Cerebellar cortex (tissue), 1 donor: ENCODE results near the gene RTN3.
"Not testable (repeated sequence)": the region's sequence is repeated elsewhere in the genome, so short reads cannot be mapped to it uniquely, and the experiment has no call there.

Source experiments
- DNase-seq: peaks from one replicate; pipeline ENCODE4 v3.0.0-alpha.2; 2015; ENCODE audit warnings: low spot score

RTN3 gene

GRCh38 chr11:63769042-63769713 is 87.9 kb downstream of the RTN3 start:
- DNase-seq: no peak

DNA sequence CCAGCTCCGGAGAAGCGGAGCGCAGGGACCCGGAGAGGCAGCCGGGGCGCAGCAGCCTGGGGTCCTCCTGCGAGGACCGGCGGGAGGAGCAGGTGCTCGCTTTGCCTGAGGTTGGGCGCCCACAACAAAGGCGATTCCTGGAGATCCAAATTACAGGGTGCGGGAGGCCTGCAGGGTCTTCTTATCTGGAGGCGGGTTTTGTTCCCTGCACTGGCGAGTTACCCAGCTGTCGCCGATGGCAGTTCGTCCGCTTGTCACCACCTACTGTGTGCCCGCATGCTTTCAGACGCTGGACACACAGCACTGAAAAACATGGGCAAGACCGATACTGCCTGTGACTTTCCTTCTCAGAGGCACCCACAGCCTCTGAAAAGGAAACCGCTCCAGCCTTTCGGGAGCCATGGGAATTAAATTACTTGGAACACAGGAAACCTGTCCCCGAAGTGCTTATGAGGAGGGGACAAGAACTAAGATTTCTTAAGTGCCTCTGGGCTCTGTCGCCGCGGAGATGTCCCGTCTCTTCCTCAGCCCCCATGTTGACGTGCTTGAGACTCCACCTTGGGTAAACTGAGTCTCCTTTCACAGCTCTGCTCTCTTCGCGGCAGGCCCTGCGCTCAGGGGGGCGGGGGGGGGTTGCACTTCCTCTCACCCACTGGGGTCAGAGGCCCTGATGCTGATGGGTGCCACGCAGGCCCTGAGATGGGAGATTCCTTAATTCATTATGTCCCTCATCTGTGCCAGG is 88.6 kb downstream of the RTN3 start:
- DNase-seq: peak; percentile 54

GRCh38 chr11:63770763-63771162 is 89.5 kb downstream of the RTN3 start:
- no peak for DNase-seq

- DNase-seq: not testable (repeated sequence)
Observed at GRCh38 chr11:63771741-63772318, 90.5 kb downstream of the RTN3 start.

DNA sequence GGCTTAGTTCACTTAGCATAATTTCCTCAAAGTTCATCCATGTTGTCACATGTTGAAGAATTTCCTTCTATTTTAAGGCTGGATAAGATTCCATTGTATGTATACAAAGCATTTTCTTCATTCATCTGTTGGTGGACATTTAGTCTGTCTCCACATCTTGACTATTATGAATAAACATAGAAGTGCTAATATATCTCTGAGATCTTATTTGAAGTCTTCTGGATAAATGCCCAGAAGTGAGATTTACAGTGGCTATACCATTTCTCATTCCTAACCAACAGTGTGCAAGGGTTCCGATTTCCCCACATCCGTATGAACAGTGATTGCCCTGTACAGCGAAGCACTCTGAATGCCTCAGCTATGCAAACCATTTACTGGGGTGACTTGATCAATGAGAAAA is 93.9 kb downstream of the RTN3 start:
- no peak for DNase-seq

GRCh38 chr11:63779039-63779438 is 97.7 kb downstream of the RTN3 start:
- no peak for DNase-seq

GRCh38 chr11:63782749-63783148 is 101.4 kb downstream of the RTN3 start:
- DNase-seq: no peak

DNA sequence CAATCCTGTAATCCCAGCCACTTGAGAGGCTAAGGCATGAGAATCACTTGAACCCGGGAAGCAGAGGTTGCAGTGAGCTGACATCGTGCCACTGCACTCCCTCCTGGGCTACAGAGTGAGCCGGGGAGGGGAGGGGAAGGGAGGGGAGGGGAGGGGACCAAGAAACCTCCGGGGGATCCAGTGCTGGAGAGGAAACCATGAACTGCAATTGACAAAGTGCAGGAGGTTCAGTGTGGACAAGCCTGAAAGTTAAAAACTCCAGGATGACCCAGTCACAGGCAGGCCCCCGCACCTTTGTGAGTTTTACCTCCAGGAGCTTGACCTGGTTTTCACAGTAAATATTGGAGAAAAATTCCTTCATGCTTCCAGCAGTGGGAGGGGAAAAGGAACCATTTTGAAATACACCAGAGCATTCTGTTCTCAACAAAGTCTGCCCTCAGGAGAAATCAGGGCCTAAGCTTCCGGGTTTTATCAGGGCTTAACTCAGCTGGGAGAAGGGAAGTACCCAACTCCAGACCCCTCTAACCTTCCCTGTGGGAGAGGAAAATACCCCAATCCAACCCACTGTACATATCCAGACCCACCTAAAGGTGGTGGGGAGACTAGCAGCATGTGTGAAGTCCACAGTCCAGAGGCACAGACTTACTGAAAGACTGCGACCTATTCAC is 102.8 kb downstream of the RTN3 start:
- no peak for DNase-seq

DNA sequence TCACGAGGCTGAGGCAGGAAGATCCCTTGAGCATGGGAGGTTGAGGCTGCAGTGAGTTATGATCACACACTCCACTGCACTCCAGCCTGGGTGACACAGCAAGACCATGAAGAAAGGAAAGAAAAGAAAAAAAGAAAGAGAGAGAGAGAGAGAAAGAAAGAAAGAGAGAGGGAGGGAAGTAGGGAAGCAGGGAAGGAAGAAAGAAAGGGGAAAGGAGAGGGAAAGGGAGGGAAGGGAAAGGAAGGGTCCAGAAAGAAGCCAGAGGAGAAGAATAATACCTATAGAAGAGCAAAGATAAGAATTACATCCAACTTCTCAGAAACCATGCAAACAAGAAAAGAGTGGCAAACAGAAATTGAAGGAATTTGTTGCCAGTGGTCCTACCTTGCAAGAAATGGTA is 104.5 kb downstream of the RTN3 start:
- DNase-seq: no peak

- DNase-seq: no peak
Observed at GRCh38 chr11:63791495-63792167, 110.3 kb downstream of the RTN3 start.

DNA sequence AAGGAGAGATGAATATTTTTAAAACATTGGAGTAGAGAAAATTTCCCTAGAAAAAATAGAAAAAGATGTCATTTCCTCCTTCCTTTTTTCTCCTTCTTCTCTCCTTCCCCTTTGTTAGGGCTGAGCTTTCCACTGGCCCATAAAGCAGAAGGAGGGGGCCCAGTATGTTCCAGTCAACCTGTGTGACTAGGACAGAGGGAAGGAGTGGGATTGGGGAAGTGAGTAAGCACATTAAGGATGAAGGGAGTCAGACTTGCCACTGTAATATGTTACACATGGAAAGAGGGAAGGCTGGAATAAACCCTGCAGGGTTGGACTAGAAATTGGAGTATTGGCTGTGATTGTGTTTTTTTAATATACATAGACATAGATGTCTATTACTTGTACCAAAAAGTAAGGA is 111.9 kb downstream of the RTN3 start:
- DNase-seq: no peak

DNA sequence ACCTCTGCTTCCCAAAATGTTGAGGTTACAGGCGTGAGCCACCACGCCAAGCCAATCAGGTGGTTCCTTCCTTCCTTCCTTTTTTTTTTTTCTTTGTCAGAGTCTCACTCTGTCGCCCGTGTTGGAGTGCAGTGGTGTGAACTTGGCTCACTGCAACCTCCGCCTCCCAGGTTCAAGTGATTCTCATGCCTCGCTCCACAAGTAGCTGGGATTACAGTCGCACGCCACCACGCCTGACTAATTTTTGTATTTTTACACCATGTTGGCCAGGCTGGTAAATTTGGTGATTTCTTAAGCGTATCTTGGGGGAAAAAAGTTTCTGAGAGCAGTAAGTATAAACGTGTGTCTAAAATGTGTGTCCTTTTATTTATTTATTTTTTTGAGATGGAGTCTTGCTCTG is 113.8 kb downstream of the RTN3 start:
- DNase-seq: no peak

- no peak for DNase-seq
Observed at GRCh38 chr11:63800921-63801320, 119.6 kb downstream of the RTN3 start.

- DNase-seq: peak; percentile 89
Observed at GRCh38 chr11:63802637-63803414, 121.5 kb downstream of the RTN3 start.

GRCh38 chr11:63804259-63804658 is 123.0 kb downstream of the RTN3 start:
- peak; percentile 28 for DNase-seq

DNA sequence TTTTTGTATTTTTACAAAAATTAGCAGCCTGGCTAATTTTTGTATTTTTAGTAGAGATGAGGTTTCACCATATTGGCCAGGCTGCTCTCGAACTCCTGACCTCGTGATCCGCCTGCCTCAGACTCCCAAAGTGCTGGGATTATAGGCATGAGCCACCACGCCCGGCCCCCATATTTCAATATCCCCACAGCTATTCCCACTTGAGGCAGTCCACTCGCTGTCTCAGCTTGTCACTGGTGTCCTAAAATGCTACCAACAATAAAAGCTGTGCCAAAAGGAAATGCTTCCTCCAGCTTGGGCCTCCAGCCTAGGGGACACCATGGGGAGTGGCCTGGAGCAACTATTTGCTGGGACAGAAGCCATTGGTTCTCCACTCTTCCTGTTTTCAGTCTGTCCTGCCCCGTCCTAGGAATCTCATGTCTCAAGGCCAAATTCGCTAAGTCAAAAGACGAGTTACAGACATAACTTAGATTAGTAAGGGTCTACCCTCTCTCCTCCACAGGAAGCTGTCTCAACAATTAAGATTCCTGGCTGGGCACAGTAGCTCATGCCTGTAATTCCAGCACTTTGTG is 124.6 kb downstream of the RTN3 start:
- no peak for DNase-seq
